ENCODE results near the gene SCARF1.
A peak's percentile ranks its signal among the peaks of the same experiment; 100 is the strongest.

The SCARF1 gene

GRCh38 chr17:1591474-1592090 is 54.0 kb downstream of the SCARF1 start:
- Histone ChIP-seq H3K4me3 (IDR thresholded peaks at IDR 0.05; ENCODE audit: insufficient read depth, low read depth, low read length) (no peak overlapping the region), H2AFZ (ENCODE audit: low read depth) (no peak overlapping the region), H3K9ac (no peak overlapping the region), H3K36me3 (ENCODE audit: insufficient read depth) (no peaks in the 10 kb centered on the region), H3K4me2 (no peak overlapping the region; the same call in 1 of the 2 replicates), H4K20me1 (ENCODE audit: insufficient read depth) (no peaks in the 10 kb centered on the region), H3K27ac (peak overlapping the region; percentile 76; the same call in 1 of the 2 replicates), H3K79me2 (ENCODE audit: insufficient read depth, low read depth) (no peaks in the 10 kb centered on the region), H3K27me3 (ENCODE audit: insufficient read depth, low read depth) (no peaks in the 10 kb centered on the region), H3K4me1 (ENCODE audit: low read depth, poor library complexity, severe bottlenecking) (peaks cover 59% of the 10 kb centered on the region)
- TF ChIP-seq CTCF (conservative IDR thresholded peaks at IDR 0.05; ENCODE audit: low read depth, low read length), result no peak

GRCh38 chr17:1590747-1591473 is 54.6 kb downstream of the SCARF1 start:
- no peak overlapping the region for H3K9ac ChIP-seq
- H3K27ac ChIP-seq, result no peak overlapping the region
- no peaks in the 10 kb centered on the region for H4K20me1 ChIP-seq (ENCODE audit: insufficient read depth)
- TF ChIP-seq CTCF (conservative IDR thresholded peaks at IDR 0.05; ENCODE audit: low read depth, low read length), result no peak
- H3K36me3 ChIP-seq (ENCODE audit: insufficient read depth), result no peaks in the 10 kb centered on the region
- no peak overlapping the region for H2AFZ ChIP-seq (ENCODE audit: low read depth)
- H3K27me3 ChIP-seq (ENCODE audit: insufficient read depth, low read depth), result no peaks in the 10 kb centered on the region
- H3K4me1 ChIP-seq (ENCODE audit: low read depth, poor library complexity, severe bottlenecking), result peaks cover 59% of the 10 kb centered on the region
- no peak overlapping the region for H3K4me3 ChIP-seq (IDR thresholded peaks at IDR 0.05; ENCODE audit: insufficient read depth, low read depth, low read length)
- H3K79me2 ChIP-seq (ENCODE audit: insufficient read depth, low read depth), result no peaks in the 10 kb centered on the region
- no peak overlapping the region for H3K4me2 ChIP-seq

- no peak overlapping the region; the same call in 1 of the 2 replicates for H2AFZ ChIP-seq (ENCODE audit: low read depth)
- no peaks in the 10 kb centered on the region for H3K27me3 ChIP-seq (ENCODE audit: insufficient read depth, low read depth)
- no peak for TF ChIP-seq CTCF (conservative IDR thresholded peaks at IDR 0.05; ENCODE audit: low read depth, low read length)
- H4K20me1 ChIP-seq (ENCODE audit: insufficient read depth), result no peaks in the 10 kb centered on the region
- no peaks in the 10 kb centered on the region for H3K36me3 ChIP-seq (ENCODE audit: insufficient read depth)
- peak overlapping the region; percentile 21; the same call in 1 of the 2 replicates for H3K4me2 ChIP-seq
- H3K27ac ChIP-seq, result peak overlapping the region; percentile 42; the same call in 1 of the 2 replicates
- peaks cover 55% of the 10 kb centered on the region for H3K4me1 ChIP-seq (ENCODE audit: low read depth, poor library complexity, severe bottlenecking)
- peak overlapping the region; percentile 22; the same call in 1 of the 2 replicates for H3K9ac ChIP-seq
- H3K4me3 ChIP-seq (IDR thresholded peaks at IDR 0.05; ENCODE audit: insufficient read depth, low read depth, low read length), result no peak overlapping the region
- H3K79me2 ChIP-seq (ENCODE audit: insufficient read depth, low read depth), result no peaks in the 10 kb centered on the region
Observed at GRCh38 chr17:1590029-1590746, 55.3 kb downstream of the SCARF1 start.

- Histone ChIP-seq H3K27ac (no peak overlapping the region), H3K9ac (no peak overlapping the region), H3K4me1 (ENCODE audit: low read depth, poor library complexity, severe bottlenecking) (peaks cover 46% of the 10 kb centered on the region), H3K36me3 (ENCODE audit: insufficient read depth) (no peaks in the 10 kb centered on the region), H3K79me2 (ENCODE audit: insufficient read depth, low read depth) (no peaks in the 10 kb centered on the region), H3K4me2 (no peak overlapping the region), H2AFZ (ENCODE audit: low read depth) (no peak overlapping the region), H3K27me3 (ENCODE audit: insufficient read depth, low read depth) (no peaks in the 10 kb centered on the region), H3K4me3 (IDR thresholded peaks at IDR 0.05; ENCODE audit: insufficient read depth, low read depth, low read length) (no peak overlapping the region), H4K20me1 (ENCODE audit: insufficient read depth) (no peaks in the 10 kb centered on the region)
- no peak for TF ChIP-seq CTCF (conservative IDR thresholded peaks at IDR 0.05; ENCODE audit: low read depth, low read length)
Observed at GRCh38 chr17:1588821-1589585, 56.5 kb downstream of the SCARF1 start.

All from KMS-11 (cell line).